K562 (cell line): ENCODE results near the gene PAQR4. TPM values are rescaled to one million over a fixed set of nuclear protein-coding genes. Genes with fewer than 3 reads are reported as not detected.

Source experiments
- ATAC-seq: fragments of 200-7000 bp; cut with Tn5 transposase; 3 replicates; pipeline ENCODE4 v1.9.1; 2020; ENCODE audit warnings: moderate library complexity
- BruUV-seq: library from RNA; stranded (reverse); fragments of 400-500 nt; replicated peaks from 2 replicates; lab custom pipeline; 2021; lab: Mats Ljungman, UMichigan
- CTCF ChIA-PET: fragments of 300-600 bp; formaldehyde crosslinking; extraction: SDS; loops from one replicate; lab custom pipeline; 2021; ENCODE audit warnings: low intra/inter-chr PET ratio; lab: Yijun Ruan, JAX
- POLR2A ChIA-PET: fragments of 300-600, 350-650 bp; sonication (Branson Sonifier 250); formaldehyde crosslinking; extraction: SDS; loops from one replicate; lab custom pipeline; 2021; ENCODE audit warnings: antibody characterized with exemption, inconsistent platforms; lab: Yijun Ruan, JAX
- DNase-seq, 4 experiments: peaks; one replicate each; pipeline versions ENCODE4 v3.0.0 to v3.0.0-alpha.2; 2011 to 2018; ENCODE audit warnings: low spot score in 3 of 4, mixed read lengths in 3 of 4; ENCODE audit errors: extremely low read depth in 1 of 4
- FAIRE-seq: peaks from 2 replicates; lab custom pipeline; 2011; peaks lifted over from hg19 to GRCh38; lab: Jason Lieb, UNC
- H2AFZ ChIP-seq: 2 replicates; pipeline ENCODE4 v1.6.0; 2011; ENCODE audit warnings: low read depth, low read length, control low read depth, inconsistent platforms
- H3K27ac ChIP-seq: fragments of 200-600 bp; 3 replicates; pipeline ENCODE4 v1.8.0; 2011; ENCODE audit warnings: low read depth, mild to moderate bottlenecking, control low read depth, inconsistent platforms, low read length, moderate library complexity, mixed read lengths; ENCODE audit errors: extremely low read depth
- H3K27me3 ChIP-seq, 2 experiments: fragments of 300-600 bp in 1 of 2; 2 replicates in 1 of 2; 3 replicates in 1 of 2; pipeline versions ENCODE4 v1.6.0 to v1.8.0; 2011; ENCODE audit warnings: inconsistent platforms in 2 of 2, low read length in 2 of 2, mild to moderate bottlenecking in 1 of 2, mixed read lengths in 1 of 2, moderate library complexity in 1 of 2; ENCODE audit not compliant: control insufficient read depth in 2 of 2, insufficient read depth in 2 of 2
- H3K36me3 ChIP-seq: fragments of 300-600 bp; 3 replicates; pipeline ENCODE4 v1.8.0; 2011; ENCODE audit warnings: mild to moderate bottlenecking, low read length, inconsistent platforms; ENCODE audit not compliant: control insufficient read depth, insufficient read depth
- H3K4me1 ChIP-seq, 2 experiments: fragments of 200-600 bp in 1 of 2; replicated peaks in 1 of 2; 2 replicates in 1 of 2; 3 replicates in 1 of 2; pipeline versions ENCODE4 v1.5.1 to v1.8.0; 2011; ENCODE audit warnings: inconsistent platforms in 2 of 2, low read length in 2 of 2, mild to moderate bottlenecking in 1 of 2, mixed read lengths in 1 of 2, moderate library complexity in 1 of 2; ENCODE audit not compliant: control insufficient read depth in 2 of 2, insufficient read depth in 2 of 2
- H3K4me2 ChIP-seq: 2 replicates; pipeline ENCODE4 v1.6.1; 2011; ENCODE audit warnings: low read length, control low read depth, inconsistent platforms, mixed read lengths; ENCODE audit not compliant: insufficient read depth
- H3K4me3 ChIP-seq: fragments of 200-600 bp; sonication (generic), shearing (Covaris generic); 2 replicates; pipeline ENCODE4 v1.5.1; 2016; ENCODE audit warnings: control low read depth, inconsistent platforms
- H3K79me2 ChIP-seq: fragments of 200-600 bp; 3 replicates; pipeline ENCODE4 v1.8.0; 2011; ENCODE audit warnings: low read length, inconsistent platforms; ENCODE audit not compliant: control insufficient read depth, insufficient read depth
- H3K9ac ChIP-seq, 2 experiments: 2 replicates each; pipeline versions ENCODE4 v1.6.0 to v1.6.1; 2011; ENCODE audit warnings: low read depth in 2 of 2, low read length in 2 of 2, control low read depth in 1 of 2, inconsistent platforms in 1 of 2, mild to moderate bottlenecking in 1 of 2, mixed read lengths in 1 of 2; ENCODE audit not compliant: insufficient read depth in 1 of 2
- H3K9me1 ChIP-seq: one replicate; pipeline ENCODE4 v1.6.0; 2011; ENCODE audit warnings: inconsistent platforms, mild to moderate bottlenecking, low read length, moderate library complexity; ENCODE audit not compliant: control insufficient read depth, insufficient read depth
- H3K9me3 ChIP-seq: replicated peaks from 2 replicates; pipeline ENCODE4 v1.5.1; 2011; ENCODE audit warnings: low read depth, low read length, inconsistent platforms; ENCODE audit not compliant: control insufficient read depth, insufficient read depth
- H4K20me1 ChIP-seq: replicated peaks from 2 replicates; pipeline ENCODE4 v1.6.1; 2011; ENCODE audit warnings: low read length, inconsistent platforms, mixed read lengths; ENCODE audit not compliant: control insufficient read depth, insufficient read depth
- CC2D1A ChIP-seq: fragments of 450-650 bp; IDR thresholded peaks from 2 replicates; pipeline ENCODE4 v1.6.1; 2017; ENCODE audit warnings: mild to moderate bottlenecking
- CEBPG ChIP-seq, 3 experiments: fragments of 200-800 bp in 1 of 3; sonication (Bioruptor generic) in 1 of 3; sonication (generic) in 1 of 3; formaldehyde crosslinking in 1 of 3; IDR thresholded peaks in 2 of 3; conservative IDR thresholded peaks in 1 of 3; 2 replicates each; pipeline versions ENCODE4 v1.6.1 to v1.8.0; 2016 to 2022; ENCODE audit warnings: missing compliant biosample characterization in 2 of 3, missing genetic modification characterization in 2 of 3, mild to moderate bottlenecking in 1 of 3, missing genetic modification reagents in 1 of 3
- HDAC1 ChIP-seq, 2 experiments: fragments of 450-650 bp; IDR thresholded peaks; 2 replicates each; pipeline ENCODE4 v1.6.1; 2016 to 2017; ENCODE audit warnings: inconsistent platforms in 1 of 2, mild to moderate bottlenecking in 1 of 2, moderate library complexity in 1 of 2
- KAT2B ChIP-seq: IDR thresholded peaks from one replicate; pipeline ENCODE4 v1.6.1; 2012; ENCODE audit warnings: low read depth, mild to moderate bottlenecking, control low read depth, inconsistent platforms, low read length, moderate library complexity
- MBD2 ChIP-seq: sonication (generic); IDR thresholded peaks from 2 replicates; pipeline ENCODE4 v1.6.1; 2016; ENCODE audit warnings: low read depth, borderline replicate concordance
- NFIC ChIP-seq: fragments of 450-650 bp; IDR thresholded peaks from 2 replicates; pipeline ENCODE4 v1.6.1; 2017; ENCODE audit warnings: mild to moderate bottlenecking, inconsistent platforms
- NFXL1 ChIP-seq: fragments of 450-650 bp; formaldehyde crosslinking; IDR thresholded peaks from 2 replicates; pipeline ENCODE4 v1.4.0; 2021; ENCODE audit warnings: mild to moderate bottlenecking
- POLR2A ChIP-seq: fragments of 450-650 bp; conservative IDR thresholded peaks from 2 replicates; pipeline ENCODE4 v1.6.1; 2016
- POLR2AphosphoS5 ChIP-seq: IDR thresholded peaks from 2 replicates; pipeline ENCODE4 v1.6.1; 2011; ENCODE audit warnings: mild to moderate bottlenecking, low read depth, low read length, moderate library complexity; ENCODE audit not compliant: control insufficient read depth, insufficient read depth
- POLR2B ChIP-seq: fragments of 450-650 bp; IDR thresholded peaks from 2 replicates; pipeline ENCODE4 v1.6.1; 2018; ENCODE audit warnings: low read depth; ENCODE audit not compliant: partially characterized antibody
- PTRF ChIP-seq: fragments of 450-650 bp; IDR thresholded peaks from 2 replicates; pipeline ENCODE4 v1.6.1; 2016; ENCODE audit warnings: mild to moderate bottlenecking, missing genetic modification characterization, missing compliant biosample characterization
- RBFOX2 ChIP-seq: fragments of 200-400 bp; formaldehyde crosslinking; IDR thresholded peaks from 2 replicates; pipeline ENCODE4 v1.6.1; 2017; ENCODE audit warnings: low read depth, mild to moderate bottlenecking, low read length, moderate library complexity
- TEAD2 ChIP-seq: fragments of 450-650 bp; IDR thresholded peaks from 2 replicates; pipeline ENCODE4 v1.6.1; 2016; ENCODE audit warnings: missing genetic modification characterization, control low read depth, missing compliant biosample characterization
- TFAP4 ChIP-seq: sonication (generic); formaldehyde crosslinking; IDR thresholded peaks from 2 replicates; pipeline ENCODE4 v1.8.0; 2022; ENCODE audit warnings: missing genetic modification reagents, mild to moderate bottlenecking, moderate library complexity, borderline replicate concordance
- THRB ChIP-seq: fragments of 450-650 bp; formaldehyde crosslinking; conservative IDR thresholded peaks from 2 replicates; pipeline ENCODE4 v1.4.0; 2022; ENCODE audit warnings: mild to moderate bottlenecking, missing genetic modification characterization
- ZFP1 ChIP-seq: fragments of 450-650 bp; formaldehyde crosslinking; IDR thresholded peaks from 2 replicates; pipeline ENCODE4 v1.4.0; 2020; ENCODE audit warnings: mild to moderate bottlenecking, mixed read lengths
- ZNF197 ChIP-seq: fragments of 200-800 bp; sonication (Bioruptor generic); IDR thresholded peaks from 2 replicates; pipeline ENCODE4 v1.6.1; 2016; ENCODE audit warnings: low read depth, missing genetic modification characterization, missing compliant biosample characterization
- WGBS: fragments of 100-300 bp; shearing (Covaris generic); methylation state at CpG from one replicate; pipeline ENCODE4 v1.1.6; 2016; ENCODE audit warnings: low coverage, mixed read lengths; ENCODE audit not compliant: insufficient coverage; ENCODE audit errors: missing lambda C conversion rate; 5-methylcytosine and 5-hydroxymethylcytosine counted together
- in situ Hi-C: fragments of 300-500 bp; cut with MboI; formaldehyde crosslinking; loops from 4 replicates; pipeline ENCODE4 v1.15.0; 2018; ENCODE audit warnings: inconsistent platforms, mixed read lengths
- intact Hi-C: fragments of 100-400 bp; cut with micrococcal nuclease; formaldehyde crosslinking; loops from 2 replicates; pipeline ENCODE4 v1.14.2; 2022
- polyA plus RNA-seq, 8 experiments: library from polyadenylated mRNA; depleted of rRNA in 4 of 8; stranded (reverse) in 5 of 8; unstranded in 3 of 8; fragments of >200 nt; fragmentation: Nextera tagmentation in 2 of 8; fragmentation: Illumina TruSeq in 1 of 8; extraction: Ambion mirVana in 2 of 8; extraction: Trizol in 1 of 8; gene quantifications; 2 replicates each; pipeline versions ENCODE4 v1.2.1 to v1.2.3, GENCODE V29; 2011 to 2014; ENCODE audit warnings: inconsistent platforms in 1 of 8, missing spikeins in 1 of 8
- total RNA-seq, 7 experiments: library from RNA; depleted of rRNA in 6 of 7; stranded (reverse); fragments of >200 nt in 6 of 7; fragmentation: Illumina TruSeq in 2 of 7; extraction: Trizol in 2 of 7; gene quantifications; 2 replicates each; pipeline versions ENCODE4 v1.2.1 to v1.2.3, GENCODE V29; 2011 to 2021; ENCODE audit warnings: low replicate concordance in 1 of 7

Gene PAQR4
- total and polyA plus RNA-seq, 9 of the 15 experiments (the other 6 are each of a cell fraction or from before 2014, with no cell fraction given): 0.62 to 40.4 (median 19.5) TPM

- ChIA-PET CTCF (no interaction called here), POLR2A (interaction anchor here (0.5 to 2.1 kb wide), 8 partner anchors 8 to 1006 kb away, joined by 3 to 17 read pairs (median 3); partner anchors contain the start of genes KREMEN2 and PKMYT1)
- peak in 1 of 4 experiments; percentile 32 for DNase-seq
- H3K4me3 ChIP-seq: no peak overlapping the region
- no peak for FAIRE-seq
- BruUV-seq: no TSS peak
- intact Hi-C loops: no loop called here
- in situ Hi-C loops: no loop called here
- peaks cover 31% of the 10 kb centered on the region for H3K79me2 ChIP-seq
- peaks cover 3% of the 10 kb centered on the region for H3K9me1 ChIP-seq
- 67% methylated on average over 14 of the region's 15 CpGs for WGBS
- peaks cover 64% of the 10 kb centered on the region; the same call in 2 of the 3 replicates for H3K36me3 ChIP-seq
- H3K9ac ChIP-seq: peak overlapping the region in 1 of 2 experiments; percentile 99; a peak in 2 of 4 replicates
- no peak overlapping the region; the same call in 2 of the 3 replicates for H3K27ac ChIP-seq
- no peak overlapping the region for H3K4me2 ChIP-seq
- H4K20me1 ChIP-seq: peaks cover 25% of the 10 kb centered on the region
- peaks cover 15 to 96% of the 10 kb centered on the region in 2 experiments for H3K4me1 ChIP-seq
- H3K9me3 ChIP-seq: no peaks in the 10 kb centered on the region
- ATAC-seq: no peak
- no peak overlapping the region for H2AFZ ChIP-seq
- H3K27me3 ChIP-seq: no peaks in the 10 kb centered on the region
- TF ChIP-seq NFXL1 (no peak), POLR2B (peak; percentile 45), TFAP4 (CRISPR knock-in tag) (peak; percentile 20; the same call in 1 of the 2 replicates), NFIC (peak; percentile 80), TEAD2 (tag) (no peak), THRB (CRISPR knock-in tag) (0 out of 2 replicates have a peak, but pooled peaks have one; percentile 55), ZFP1 (CRISPR knock-in tag) (no peak), CC2D1A (no peak), HDAC1 (IDR thresholded peaks at IDR 0.05) (no peak), RBFOX2 (peak; percentile 52), PTRF (tag) (no peak), POLR2AphosphoS5 (no peak), ZNF197 (CRISPR knock-in tag) (no peak), MBD2 (no peak; the same call in 1 of the 2 replicates), POLR2A (peak; percentile 70), CEBPG (CRISPR knock-in tag; IDR thresholded peaks at IDR 0.05) (no peak), CEBPG (tag; conservative IDR thresholded peaks at IDR 0.05 in 1 of 2, IDR thresholded peaks at IDR 0.05 in 1 of 2) (no peak), KAT2B (no peak)
Measured at GRCh38 chr16:2971985-2972784, 3.0 kb downstream of the PAQR4 start.
